ENCODE data around the gene ERCC6. TPM values are rescaled to one million over a fixed set of nuclear protein-coding genes. Genes with fewer than 3 reads are reported as not detected.

Gene ERCC6
- total and polyA plus RNA-seq, 2 donors (not counting 3 experiments of a cell fraction or from before 2014, with no cell fraction given), result 15.3 to 39.6 TPM

DNA sequence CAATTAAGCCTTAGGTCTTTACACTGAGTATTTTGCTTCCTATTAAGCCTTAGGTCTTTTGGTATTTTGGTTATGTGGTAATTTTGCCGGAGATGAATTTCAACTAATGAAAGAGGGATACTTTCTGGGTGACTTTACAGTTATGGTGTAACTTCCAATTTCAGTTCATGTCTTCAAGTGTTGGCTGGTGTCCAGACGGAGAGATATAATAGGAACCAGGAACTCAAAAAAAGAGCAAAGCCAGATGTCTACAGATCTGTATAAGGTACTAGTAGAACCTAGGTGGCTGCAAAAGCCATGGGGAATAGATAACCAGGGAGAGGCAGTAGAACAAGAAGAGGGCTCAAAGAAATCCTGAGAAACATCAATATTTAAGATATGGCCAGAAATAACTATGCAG, 12.3 kb downstream of the ERCC6 start:
- dilution Hi-C loops (cut with MboI; ENCODE audit: extremely low pct_ligation_motif_present, low sequenced_read_pairs), result no loop called here
- no TSS peak for BruUV-seq (replicated peaks)
- no peak for DNase-seq (ENCODE audit: low read depth, low spot score)
- Histone ChIP-seq H3K79me2 (ENCODE audit: control insufficient read depth, insufficient read depth, low read length) (peaks cover 82% of the 10 kb centered on the region), H2AFZ (ENCODE audit: low read depth, low read length) (no peak overlapping the region), H3K4me2 (ENCODE audit: insufficient read depth, low read length) (no peak overlapping the region), H3K27me3 (ENCODE audit: control insufficient read depth in 2 of 2, insufficient read depth in 2 of 2, low read length in 2 of 2) (no peaks in the 10 kb centered on the region), H3K9ac (replicated peaks; ENCODE audit: extremely low read depth, insufficient read depth, low read length) (no peak overlapping the region), H4K20me1 (replicated peaks; ENCODE audit: control insufficient read depth, extremely low read depth, insufficient read depth, low read length) (no peaks in the 10 kb centered on the region), H3K36me3 (ENCODE audit: control insufficient read depth in 2 of 2, extremely low read depth in 1 of 2, insufficient read depth in 2 of 2, low read length in 2 of 2) (peaks cover 24 to 58% of the 10 kb centered on the region in 2 experiments), H3K4me3 (replicated peaks in 1 of 3; ENCODE audit: insufficient read depth in 1 of 3, low read depth in 1 of 3, low read length in 3 of 3) (no peak overlapping the region), H3K4me1 (ENCODE audit: control insufficient read depth, extremely low read depth, insufficient read depth, low read length) (peaks cover 3% of the 10 kb centered on the region), H3K9me3 (replicated peaks; ENCODE audit: control insufficient read depth, insufficient read depth, low read length) (no peaks in the 10 kb centered on the region), H3K27ac (ENCODE audit: insufficient read depth, low read depth, low read length) (no peak overlapping the region), H3K9me1 (replicated peaks; ENCODE audit: control insufficient read depth, extremely low read depth, insufficient read depth, low read length) (no peaks in the 10 kb centered on the region)
- TF ChIP-seq GATA2 (IDR thresholded peaks at IDR 0.05; ENCODE audit: insufficient read depth, insufficient read length, low read depth, low read length), result no peak
- TF ChIP-seq POLR2AphosphoS5 (IDR thresholded peaks at IDR 0.05; ENCODE audit: insufficient read depth, low read depth, low read length), result no peak
- TF ChIP-seq, protein P1, sequence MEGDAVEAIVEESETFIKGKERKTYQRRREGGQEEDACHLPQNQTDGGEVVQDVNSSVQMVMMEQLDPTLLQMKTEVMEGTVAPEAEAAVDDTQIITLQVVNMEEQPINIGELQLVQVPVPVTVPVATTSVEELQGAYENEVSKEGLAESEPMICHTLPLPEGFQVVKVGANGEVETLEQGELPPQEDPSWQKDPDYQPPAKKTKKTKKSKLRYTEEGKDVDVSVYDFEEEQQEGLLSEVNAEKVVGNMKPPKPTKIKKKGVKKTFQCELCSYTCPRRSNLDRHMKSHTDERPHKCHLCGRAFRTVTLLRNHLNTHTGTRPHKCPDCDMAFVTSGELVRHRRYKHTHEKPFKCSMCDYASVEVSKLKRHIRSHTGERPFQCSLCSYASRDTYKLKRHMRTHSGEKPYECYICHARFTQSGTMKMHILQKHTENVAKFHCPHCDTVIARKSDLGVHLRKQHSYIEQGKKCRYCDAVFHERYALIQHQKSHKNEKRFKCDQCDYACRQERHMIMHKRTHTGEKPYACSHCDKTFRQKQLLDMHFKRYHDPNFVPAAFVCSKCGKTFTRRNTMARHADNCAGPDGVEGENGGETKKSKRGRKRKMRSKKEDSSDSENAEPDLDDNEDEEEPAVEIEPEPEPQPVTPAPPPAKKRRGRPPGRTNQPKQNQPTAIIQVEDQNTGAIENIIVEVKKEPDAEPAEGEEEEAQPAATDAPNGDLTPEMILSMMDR (IDR thresholded peaks at IDR 0.05; ENCODE audit: extremely low read depth in 1 of 2, insufficient read depth in 1 of 2, low read depth in 1 of 2, low read length in 2 of 2), result no peak
- TF ChIP-seq POLR2A (IDR thresholded peaks at IDR 0.05; ENCODE audit: low read depth, low read length), result no peak
- TF ChIP-seq FOS (IDR thresholded peaks at IDR 0.05; ENCODE audit: borderline replicate concordance, insufficient read depth, low read length), result no peak
- no peak for TF ChIP-seq EZH2 (IDR thresholded peaks at IDR 0.05; ENCODE audit: borderline replicate concordance, low read depth, low read length, severe bottlenecking)
- TF ChIP-seq MYC (IDR thresholded peaks at IDR 0.05; ENCODE audit: low read depth, low read length), result no peak
- TF ChIP-seq JUN (IDR thresholded peaks at IDR 0.05; ENCODE audit: borderline replicate concordance, insufficient read depth, insufficient read length, low read depth), result no peak
- TF ChIP-seq, protein P2, sequence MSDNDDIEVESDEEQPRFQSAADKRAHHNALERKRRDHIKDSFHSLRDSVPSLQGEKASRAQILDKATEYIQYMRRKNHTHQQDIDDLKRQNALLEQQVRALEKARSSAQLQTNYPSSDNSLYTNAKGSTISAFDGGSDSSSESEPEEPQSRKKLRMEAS (IDR thresholded peaks at IDR 0.05; ENCODE audit: insufficient read depth, insufficient read length), result no peak
- no peak for FAIRE-seq
- ChIA-PET POLR2A (no interaction called here), CTCF (no interaction called here)
- intact Hi-C loops (cut with micrococcal nuclease), result no loop called here
